IMR-90 (cell line): ENCODE results near the gene AMN. TPM values are rescaled to one million over a fixed set of nuclear protein-coding genes. Genes with fewer than 3 reads are reported as not detected.

Source experiments
- ATAC-seq: fragments of 200-7000 bp; cut with Tn5 transposase; 2 replicates; pipeline ENCODE4 v1.9.1; 2020; ENCODE audit warnings: low read depth, mild to moderate bottlenecking, moderate library complexity
- BruUV-seq: library from RNA; stranded (reverse); fragments of 400-500 nt; replicated peaks from 2 replicates; lab custom pipeline; 2021; lab: Mats Ljungman, UMichigan
- CTCF ChIA-PET: fragments of 300-600 bp; formaldehyde crosslinking; extraction: SDS; loops from one replicate; lab custom pipeline; 2021; ENCODE audit warnings: antibody characterized with exemption; lab: Yijun Ruan, JAX
- POLR2A ChIA-PET: fragments of 300-600 bp; sonication (Branson Sonifier 250); formaldehyde crosslinking; loops from one replicate; lab custom pipeline; 2022; ENCODE audit warnings: antibody characterized with exemption; ENCODE audit not compliant: unreplicated experiment; lab: Charles Lee
- DNase-seq: peaks from one replicate; pipeline ENCODE4 v3.0.0; 2013
- H2AFZ ChIP-seq: replicated peaks from 2 replicates; pipeline ENCODE3; 2013; ENCODE audit warnings: low read length, mild to moderate bottlenecking; ENCODE audit not compliant: poor library complexity
- H2AK5ac ChIP-seq: 2 replicates; pipeline ENCODE4 v1.6.1; 2013; ENCODE audit warnings: low read depth, low read length, inconsistent platforms
- H2AK9ac ChIP-seq: replicated peaks from 2 replicates; pipeline ENCODE3; 2013; ENCODE audit warnings: mild to moderate bottlenecking, low read depth, low read length, moderate library complexity; ENCODE audit not compliant: poor library complexity
- H2BK120ac ChIP-seq: 2 replicates; pipeline ENCODE4 v1.6.1; 2013; ENCODE audit warnings: low read depth, low read length, inconsistent platforms
- H2BK15ac ChIP-seq: 3 replicates; pipeline ENCODE4 v1.6.1; 2013; ENCODE audit warnings: low read depth, low read length, inconsistent platforms
- H2BK20ac ChIP-seq: 2 replicates; pipeline ENCODE4 v1.6.1; 2013; ENCODE audit warnings: low read depth, mild to moderate bottlenecking, inconsistent platforms, low read length, moderate library complexity
- H2BK5ac ChIP-seq: 2 replicates; pipeline ENCODE4 v1.6.1; 2013; ENCODE audit warnings: mild to moderate bottlenecking, low read depth, low read length, inconsistent platforms; ENCODE audit not compliant: poor library complexity, severe bottlenecking
- H3K14ac ChIP-seq: replicated peaks from 2 replicates; pipeline ENCODE4 v1.6.1; 2013; ENCODE audit warnings: low read depth, low read length, inconsistent platforms
- H3K18ac ChIP-seq: 2 replicates; pipeline ENCODE4 v1.6.1; 2013; ENCODE audit warnings: low read depth, low read length, control low read depth
- H3K23ac ChIP-seq: 2 replicates; pipeline ENCODE4 v1.6.1; 2013; ENCODE audit warnings: low read depth, low read length, inconsistent platforms
- H3K27ac ChIP-seq: 2 replicates; pipeline ENCODE4 v1.5.1; 2013; ENCODE audit warnings: mild to moderate bottlenecking, control low read depth, low read length; ENCODE audit not compliant: insufficient read depth
- H3K27me3 ChIP-seq: 2 replicates; pipeline ENCODE4 v1.6.1; 2013; ENCODE audit warnings: low read length; ENCODE audit not compliant: control insufficient read depth, insufficient read depth
- H3K36me3 ChIP-seq: 2 replicates; pipeline ENCODE4 v1.6.1; 2013; ENCODE audit warnings: low read length, mixed read lengths; ENCODE audit not compliant: control insufficient read depth, insufficient read depth
- H3K4ac ChIP-seq: 2 replicates; pipeline ENCODE4 v1.6.1; 2013; ENCODE audit warnings: low read depth, low read length, inconsistent platforms
- H3K4me1 ChIP-seq: 2 replicates; pipeline ENCODE4 v1.6.1; 2013; ENCODE audit warnings: low read length, mixed read lengths; ENCODE audit not compliant: control insufficient read depth, insufficient read depth
- H3K4me2 ChIP-seq: 2 replicates; pipeline ENCODE4 v1.6.1; 2013; ENCODE audit warnings: low read depth, mild to moderate bottlenecking, control low read depth, low read length, moderate library complexity
- H3K4me3 ChIP-seq: 2 replicates; pipeline ENCODE4 v1.5.1; 2013; ENCODE audit warnings: low read depth, mild to moderate bottlenecking, control low read depth, low read length, moderate library complexity; ENCODE audit not compliant: insufficient read depth
- H3K56ac ChIP-seq: 2 replicates; pipeline ENCODE4 v1.6.1; 2013; ENCODE audit warnings: low read length, inconsistent platforms; ENCODE audit not compliant: insufficient read depth; ENCODE audit errors: extremely low read depth
- H3K79me1 ChIP-seq, 2 experiments: 2 replicates each; pipeline ENCODE4 v1.6.1; 2013; ENCODE audit warnings: low read length in 2 of 2, inconsistent platforms in 1 of 2, low read depth in 1 of 2
- H3K9ac ChIP-seq: 2 replicates; pipeline ENCODE4 v1.6.1; 2013; ENCODE audit warnings: low read depth, low read length, control low read depth
- H3K9me1 ChIP-seq: 2 replicates; pipeline ENCODE4 v1.6.1; 2013; ENCODE audit warnings: low read length, inconsistent platforms; ENCODE audit not compliant: insufficient read depth
- H3K9me3 ChIP-seq: 2 replicates; pipeline ENCODE4 v1.6.1; 2013; ENCODE audit warnings: low read length; ENCODE audit not compliant: control insufficient read depth, insufficient read depth
- H4K20me1 ChIP-seq: 2 replicates; pipeline ENCODE4 v1.6.1; 2013; ENCODE audit warnings: low read length, inconsistent platforms; ENCODE audit not compliant: insufficient read depth
- H4K5ac ChIP-seq: 2 replicates; pipeline ENCODE4 v1.6.1; 2013; ENCODE audit warnings: mild to moderate bottlenecking, low read depth, low read length, control low read depth
- H4K8ac ChIP-seq, 2 experiments: 2 replicates each; pipeline ENCODE4 v1.6.1; 2013; ENCODE audit warnings: low read depth in 2 of 2, low read length in 2 of 2, control low read depth in 1 of 2, inconsistent platforms in 1 of 2
- H4K91ac ChIP-seq: 2 replicates; pipeline ENCODE4 v1.6.1; 2013; ENCODE audit warnings: low read depth, low read length, inconsistent platforms; ENCODE audit not compliant: insufficient read depth
- MAZ ChIP-seq: IDR thresholded peaks from 2 replicates; pipeline ENCODE4 v1.6.1; 2012; ENCODE audit warnings: low read depth, mild to moderate bottlenecking, low read length, improper control_type of control experiment, moderate library complexity, borderline replicate concordance
- MXI1 ChIP-seq: IDR thresholded peaks from 2 replicates; pipeline ENCODE4 v1.6.1; 2012; ENCODE audit warnings: low read depth, mild to moderate bottlenecking, low read length, moderate library complexity, borderline replicate concordance
- NFE2L2 ChIP-seq: fragments of 150-350 bp; IDR thresholded peaks from 2 replicates; pipeline ENCODE4 v1.6.1; 2016; ENCODE audit warnings: low read depth, mild to moderate bottlenecking, low read length
- RCOR1 ChIP-seq: IDR thresholded peaks from 2 replicates; pipeline ENCODE4 v1.6.1; 2012; ENCODE audit warnings: mild to moderate bottlenecking, low read length, improper control_type of control experiment; ENCODE audit not compliant: insufficient replicate concordance
- WGBS, 2 experiments: methylation state at CpG; one replicate each; pipeline versions ENCODE4 v1.1.5 to v1.1.7; 2013; ENCODE audit warnings: missing lambda C conversion rate in 2 of 2; ENCODE audit not compliant: insufficient read length in 1 of 2; ENCODE audit errors: extremely low coverage in 2 of 2; 5-methylcytosine and 5-hydroxymethylcytosine counted together
- dilution Hi-C: fragments of 300-500 bp; cut with HindIII; formaldehyde crosslinking; loops from one replicate; pipeline ENCODE4 v1.14.3; 2018; ENCODE audit warnings: low sequenced_read_pairs; ENCODE audit not compliant: unreplicated experiment
- in situ Hi-C: fragments of 300-500 bp; cut with MboI; formaldehyde crosslinking; loops from 3 replicates; pipeline ENCODE4 v1.14.3; 2019; ENCODE audit warnings: low sequenced_read_pairs, inconsistent platforms, mixed read lengths
- intact Hi-C: fragments of 100-400 bp; cut with micrococcal nuclease; formaldehyde crosslinking; loops from 2 replicates; pipeline ENCODE4 v1.10.0; 2022
- polyA plus RNA-seq, 3 experiments: library from polyadenylated mRNA; depleted of rRNA; stranded (reverse); fragments of >200 nt; gene quantifications; 2 replicates each; pipeline ENCODE4 v1.2.3, GENCODE V29; 2012; ENCODE audit warnings: low replicate concordance in 1 of 3
- total RNA-seq: library from RNA; depleted of rRNA; stranded (reverse); fragments of >200 nt; gene quantifications from 2 replicates; pipeline ENCODE4 v1.2.3, GENCODE V29; 2012

Gene AMN
- total and polyA plus RNA-seq, 2 of the 4 experiments (the other 2 are of a cell fraction): under 0.01 to 0.24 TPM

DNA sequence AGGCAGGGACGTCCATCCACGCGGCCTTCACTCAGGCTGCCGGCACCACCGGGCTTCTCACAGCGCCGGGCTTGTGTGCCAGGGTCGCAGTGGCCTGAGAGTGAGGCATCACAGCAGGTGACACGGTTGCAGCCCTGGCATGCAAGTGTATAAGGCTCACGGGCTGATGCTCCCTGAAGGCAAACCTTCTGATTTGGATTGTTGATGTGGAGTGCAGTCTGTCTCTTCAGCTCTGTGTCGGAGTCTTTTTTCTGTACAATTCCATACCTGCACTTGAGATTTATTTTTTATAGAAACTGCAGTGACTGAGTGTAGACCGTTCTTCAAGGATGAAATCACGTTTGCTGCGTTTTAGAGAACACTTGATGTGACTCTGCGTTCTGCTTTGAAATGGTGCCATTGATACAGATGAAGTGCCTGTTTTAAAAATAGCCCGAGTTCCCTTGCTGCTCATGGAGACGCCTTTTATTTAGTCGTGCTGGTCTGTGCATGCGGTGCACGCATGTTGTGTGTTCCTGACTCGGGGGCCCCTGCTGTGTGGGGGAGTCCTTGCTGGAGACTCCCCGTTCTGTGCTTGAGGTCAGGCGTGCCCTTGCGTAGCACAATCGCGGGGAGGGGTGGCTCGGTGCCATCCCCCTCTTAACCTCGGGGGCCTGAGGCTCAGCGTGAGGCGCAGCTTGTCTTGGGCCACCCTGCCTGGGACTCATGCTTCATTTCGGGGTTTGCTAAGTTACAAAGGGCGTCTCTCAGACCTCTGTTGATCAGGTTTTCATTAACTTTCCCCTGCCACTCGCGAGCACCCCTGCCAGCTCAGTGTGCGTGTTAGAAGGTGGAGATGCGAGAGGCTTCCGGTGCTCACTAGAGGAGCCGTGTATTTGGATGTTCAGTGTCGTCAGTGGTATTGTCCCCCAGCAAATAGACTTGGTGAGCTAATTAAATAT is 21.6 kb upstream of the AMN start:
- Histone ChIP-seq H3K27me3 (no peaks in the 10 kb centered on the region), H4K91ac (no peak overlapping the region), H2BK120ac (no peak overlapping the region), H4K20me1 (no peaks in the 10 kb centered on the region), H3K79me1 (peaks cover 0 to 5% of the 10 kb centered on the region in 2 experiments; a peak in 1 of 4 replicates), H3K4me3 (no peak overlapping the region), H2BK15ac (no peak overlapping the region), H2AK5ac (no peak overlapping the region), H2BK20ac (no peak overlapping the region), H4K8ac (no peak overlapping the region), H3K27ac (no peak overlapping the region), H3K4me1 (no peaks in the 10 kb centered on the region), H3K36me3 (peaks cover 27% of the 10 kb centered on the region), H2AK9ac (no peak overlapping the region), H3K14ac (no peak overlapping the region), H3K9ac (no peak overlapping the region), H3K9me3 (no peaks in the 10 kb centered on the region), H3K9me1 (peaks cover 2% of the 10 kb centered on the region), H2AFZ (no peak overlapping the region), H2BK5ac (no peak overlapping the region), H3K56ac (no peak overlapping the region), H4K5ac (no peak overlapping the region), H3K23ac (no peak overlapping the region), H3K4me2 (no peak overlapping the region), H3K18ac (no peak overlapping the region), H3K4ac (no peak overlapping the region)
- BruUV-seq: no TSS peak
- intact Hi-C loops: no loop called here
- ChIA-PET CTCF (no interaction called here), POLR2A (no interaction called here)
- no peak for TF ChIP-seq NFE2L2
- TF ChIP-seq MXI1: no peak
- no peak for TF ChIP-seq RCOR1
- no peak for TF ChIP-seq MAZ
- dilution Hi-C loops: no loop called here
- ATAC-seq (no peak), DNase-seq (no peak)
- in situ Hi-C loops: no loop called here
- WGBS, 2 experiments: 91% methylated on average over 20 of the region's 39 CpGs; no CpG with 5 or more reads in 1 of the 2 experiments
